ACC112 (cell line): Measurements from ENCODE around the gene UHRF1.
"Not testable (repeated sequence)": the region's sequence is repeated elsewhere in the genome, so short reads cannot be mapped to it uniquely, and the experiment has no call there.

ENCODE experiments used
- H2AFZ ChIP-seq: fragments of 200-600 bp; sonication (generic); one replicate; pipeline ENCODE4 v1.6.0; 2017; ENCODE audit warnings: antibody characterized with exemption, low read length; ENCODE audit not compliant: unreplicated experiment
- H3K27ac ChIP-seq: fragments of 200-600 bp; sonication (generic); 2 replicates; pipeline ENCODE4 v1.5.1; 2014; ENCODE audit warnings: low read depth, mild to moderate bottlenecking, antibody characterized with exemption, low read length, moderate library complexity
- H3K27me3 ChIP-seq: fragments of 200-600 bp; sonication (generic); 2 replicates; pipeline ENCODE4 v1.6.1; 2014; ENCODE audit warnings: mild to moderate bottlenecking, antibody characterized with exemption, low read length, moderate library complexity, mixed read lengths; ENCODE audit not compliant: insufficient read depth
- H3K36me3 ChIP-seq: fragments of 200-600 bp; sonication (generic); 2 replicates; pipeline ENCODE4 v1.6.1; 2016; ENCODE audit warnings: mild to moderate bottlenecking, antibody characterized with exemption, low read length, moderate library complexity, mixed read lengths; ENCODE audit not compliant: insufficient read depth
- H3K4me1 ChIP-seq: fragments of 200-600 bp; sonication (generic); one replicate; pipeline ENCODE4 v1.6.1; 2016; ENCODE audit warnings: low read length, mixed read lengths; ENCODE audit not compliant: insufficient read depth, unreplicated experiment, control insufficient read depth
- H3K4me3 ChIP-seq: fragments of 200-600 bp; sonication (generic); 2 replicates; pipeline ENCODE4 v1.5.1; 2014; ENCODE audit warnings: mild to moderate bottlenecking, low read depth, low read length
- H3K79me2 ChIP-seq: fragments of 200-600 bp; sonication (generic); one replicate; pipeline ENCODE4 v1.6.0; 2016; ENCODE audit warnings: low read length; ENCODE audit not compliant: control insufficient read depth, unreplicated experiment, insufficient read depth

The UHRF1 gene

GRCh38 chr19:4972509-4973230, 63.4 kb downstream of the UHRF1 start:
- H3K4me3 ChIP-seq: no peak overlapping the region

GRCh38 chr19:4974880-4975469, 65.7 kb downstream of the UHRF1 start:
- Histone ChIP-seq H2AFZ (no peak overlapping the region), H3K36me3 (no peaks in the 10 kb centered on the region), H3K27me3 (no peaks in the 10 kb centered on the region), H3K4me3 (no peak overlapping the region), H3K79me2 (peaks cover 71% of the 10 kb centered on the region), H3K4me1 (peaks cover 47% of the 10 kb centered on the region), H3K27ac (peak overlapping the region; percentile 93; the same call in 1 of the 2 replicates)

More at GRCh38 chr19:4972509-4973230, 63.4 kb downstream of the UHRF1 start:
- H3K27me3 ChIP-seq: no peaks in the 10 kb centered on the region
- H3K27ac ChIP-seq: no peak overlapping the region; the same call in 1 of the 2 replicates
- H2AFZ ChIP-seq: no peak overlapping the region
- H3K4me1 ChIP-seq: peaks cover 44% of the 10 kb centered on the region
- H3K79me2 ChIP-seq: peaks cover 70% of the 10 kb centered on the region
- H3K36me3 ChIP-seq: no peaks in the 10 kb centered on the region

- H3K4me3 ChIP-seq, H2AFZ ChIP-seq, H3K36me3 ChIP-seq, H3K27me3 ChIP-seq: not testable (repeated sequence)
- H3K27ac ChIP-seq: peak overlapping the region; percentile 93
- H3K4me1 ChIP-seq: peaks cover 47% of the 10 kb centered on the region
- H3K79me2 ChIP-seq: peaks cover 67% of the 10 kb centered on the region
These were observed 66.3 kb downstream of the UHRF1 start for GRCh38 chr19:4975601-4976000.

- Histone ChIP-seq H3K4me1 (peaks cover 39% of the 10 kb centered on the region), H3K79me2 (peaks cover 67% of the 10 kb centered on the region), H3K27ac (peak overlapping the region; percentile 93)
These were observed 67.3 kb downstream of the UHRF1 start for GRCh38 chr19:4976401-4977298.

GRCh38 chr19:4977299-4978174, 68.2 kb downstream of the UHRF1 start:
- H3K27me3 ChIP-seq: no peaks in the 10 kb centered on the region
- peaks cover 35% of the 10 kb centered on the region for H3K4me1 ChIP-seq
- H2AFZ ChIP-seq: no peak overlapping the region
- H3K4me3 ChIP-seq: peak overlapping the region; percentile 7; the same call in 1 of the 2 replicates
- peak overlapping the region; percentile 93 for H3K27ac ChIP-seq
- H3K36me3 ChIP-seq: no peaks in the 10 kb centered on the region
- peaks cover 61% of the 10 kb centered on the region for H3K79me2 ChIP-seq

More at GRCh38 chr19:4976401-4977298, 67.3 kb downstream of the UHRF1 start:
- Histone ChIP-seq H2AFZ (no peak overlapping the region), H3K4me3 (peak overlapping the region; percentile 46; the same call in 1 of the 2 replicates), H3K36me3 (no peaks in the 10 kb centered on the region), H3K27me3 (no peaks in the 10 kb centered on the region)

- Histone ChIP-seq H3K36me3 (no peaks in the 10 kb centered on the region), H3K27ac (no peak overlapping the region), H2AFZ (no peak overlapping the region), H3K4me3 (no peak overlapping the region), H3K4me1 (peaks cover 28% of the 10 kb centered on the region), H3K79me2 (peaks cover 60% of the 10 kb centered on the region), H3K27me3 (no peaks in the 10 kb centered on the region)
These were observed 70.0 kb downstream of the UHRF1 start for GRCh38 chr19:4979211-4979807.

GRCh38 chr19:4980067-4980466, 70.8 kb downstream of the UHRF1 start:
- H3K36me3 ChIP-seq: no peaks in the 10 kb centered on the region
- no peak overlapping the region for H3K27ac ChIP-seq
- peaks cover 60% of the 10 kb centered on the region for H3K79me2 ChIP-seq
- H2AFZ ChIP-seq: no peak overlapping the region
- no peak overlapping the region for H3K4me3 ChIP-seq
- peaks cover 27% of the 10 kb centered on the region for H3K4me1 ChIP-seq
- H3K27me3 ChIP-seq: no peaks in the 10 kb centered on the region

GRCh38 chr19:4980838-4981680, 71.8 kb downstream of the UHRF1 start:
- no peak overlapping the region for H3K27ac ChIP-seq
- H3K4me1 ChIP-seq: peaks cover 20% of the 10 kb centered on the region
- H3K36me3 ChIP-seq: no peaks in the 10 kb centered on the region
- no peaks in the 10 kb centered on the region for H3K27me3 ChIP-seq
- H3K79me2 ChIP-seq: peaks cover 59% of the 10 kb centered on the region
- H2AFZ ChIP-seq: no peak overlapping the region
- H3K4me3 ChIP-seq: no peak overlapping the region

- H3K4me3 ChIP-seq: no peak overlapping the region
- no peaks in the 10 kb centered on the region for H3K27me3 ChIP-seq
- no peak overlapping the region for H3K27ac ChIP-seq
- H3K79me2 ChIP-seq: peaks cover 64% of the 10 kb centered on the region
- H3K4me1 ChIP-seq: peaks cover 19% of the 10 kb centered on the region
- no peaks in the 10 kb centered on the region for H3K36me3 ChIP-seq
- no peak overlapping the region for H2AFZ ChIP-seq
These were observed 72.3 kb downstream of the UHRF1 start for GRCh38 chr19:4981681-4981958.
